H1 (cell line): ENCODE measurements around the gene ZNF385C. TPM values are rescaled to one million over a fixed set of nuclear protein-coding genes. Genes with fewer than 3 reads are reported as not detected.

Source experiments
- polyA plus RNA-seq, 7 experiments: library from polyadenylated mRNA; depleted of rRNA in 3 of 7; stranded (reverse) in 5 of 7; unstranded in 2 of 7; fragments of >200 nt in 5 of 7; fragments of 200-250 nt in 2 of 7; gene quantifications; 1 replicate in 5 of 7; 2 replicates in 1 of 7; 4 replicates in 1 of 7; pipeline versions ENCODE4 v1.2.1 to v1.2.3, GENCODE V29; 2011 to 2013; ENCODE audit warnings: missing spikeins in 2 of 7, mixed read lengths in 2 of 7
- total RNA-seq: library from RNA; stranded (reverse); fragmentation: NEBNext Ultra II Directional; extraction: Animal tissue kit (Norgen Biotek cat#: 25700); gene quantifications from 2 replicates; pipeline ENCODE4 v1.2.1, GENCODE V29; 2021
- TF ChIP-seq, protein P1 (sequence below): IDR thresholded peaks from 2 replicates; pipeline ENCODE4 v1.6.1; 2012; ENCODE audit warnings: low read length, inconsistent platforms

ZNF385C gene
- total and polyA plus RNA-seq, 2 of the 8 experiments (the other 6 are each of a cell fraction or from before 2014, with no cell fraction given), result 3.9 to 6.1 TPM

- TF ChIP-seq, protein P1, sequence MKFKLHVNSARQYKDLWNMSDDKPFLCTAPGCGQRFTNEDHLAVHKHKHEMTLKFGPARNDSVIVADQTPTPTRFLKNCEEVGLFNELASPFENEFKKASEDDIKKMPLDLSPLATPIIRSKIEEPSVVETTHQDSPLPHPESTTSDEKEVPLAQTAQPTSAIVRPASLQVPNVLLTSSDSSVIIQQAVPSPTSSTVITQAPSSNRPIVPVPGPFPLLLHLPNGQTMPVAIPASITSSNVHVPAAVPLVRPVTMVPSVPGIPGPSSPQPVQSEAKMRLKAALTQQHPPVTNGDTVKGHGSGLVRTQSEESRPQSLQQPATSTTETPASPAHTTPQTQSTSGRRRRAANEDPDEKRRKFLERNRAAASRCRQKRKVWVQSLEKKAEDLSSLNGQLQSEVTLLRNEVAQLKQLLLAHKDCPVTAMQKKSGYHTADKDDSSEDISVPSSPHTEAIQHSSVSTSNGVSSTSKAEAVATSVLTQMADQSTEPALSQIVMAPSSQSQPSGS, result no peak
These were observed 38.4 kb upstream of the ZNF385C start (continued) for GRCh38 chr17:42136654-42137051.
